ENCODE measurements around the gene SRRM2.

The SRRM2 gene

DNA sequence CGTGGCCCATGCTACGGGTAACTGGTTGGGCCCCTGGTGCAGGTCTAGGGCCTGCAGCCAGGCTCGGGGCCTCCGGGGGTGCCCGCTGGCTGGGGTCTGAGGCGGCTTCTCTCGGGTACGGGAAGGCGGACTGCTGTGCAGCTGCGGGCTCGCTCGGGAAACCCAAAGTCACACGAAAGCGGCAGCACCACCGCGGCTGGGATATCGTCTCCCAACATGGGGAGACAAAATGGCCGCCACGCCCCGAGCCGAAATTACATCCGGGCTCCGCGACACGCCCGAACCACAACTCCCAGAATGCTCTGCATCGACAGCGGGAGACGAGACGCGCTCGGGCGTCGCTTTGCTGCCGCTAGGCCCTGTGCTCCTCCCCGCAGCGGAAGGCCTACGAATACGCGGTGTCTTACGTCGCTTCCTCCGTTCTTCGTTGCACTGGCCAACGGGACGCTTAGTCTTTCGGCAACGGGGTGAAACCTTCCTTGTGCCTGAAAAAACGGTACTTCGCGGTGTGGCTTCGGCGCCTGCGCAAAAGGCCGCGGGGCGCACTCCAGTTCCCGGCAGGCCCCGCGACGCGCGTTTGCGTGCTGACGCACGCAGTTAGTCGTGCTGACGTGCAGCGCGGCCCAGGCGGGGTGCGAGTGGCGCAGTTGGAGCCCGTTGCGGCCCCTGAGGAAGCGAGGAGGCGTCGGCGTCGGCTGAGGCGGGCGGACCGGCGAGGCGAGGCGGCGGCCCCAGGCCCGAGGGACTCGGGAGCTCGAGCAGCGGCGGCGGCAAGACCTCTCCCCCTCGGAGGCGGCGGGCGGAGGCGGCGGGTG lies at the start of gene SRRM2:
TSS of gene SRRM2 (plus strand) at position 604 of the 815 bp plus-strand sequence. CDS start 3,727 bp downstream, outside the sequence.
- in situ Hi-C loops (cut with HindIII; ENCODE audit: low sequenced_read_pairs) = no loop called here

DNA sequence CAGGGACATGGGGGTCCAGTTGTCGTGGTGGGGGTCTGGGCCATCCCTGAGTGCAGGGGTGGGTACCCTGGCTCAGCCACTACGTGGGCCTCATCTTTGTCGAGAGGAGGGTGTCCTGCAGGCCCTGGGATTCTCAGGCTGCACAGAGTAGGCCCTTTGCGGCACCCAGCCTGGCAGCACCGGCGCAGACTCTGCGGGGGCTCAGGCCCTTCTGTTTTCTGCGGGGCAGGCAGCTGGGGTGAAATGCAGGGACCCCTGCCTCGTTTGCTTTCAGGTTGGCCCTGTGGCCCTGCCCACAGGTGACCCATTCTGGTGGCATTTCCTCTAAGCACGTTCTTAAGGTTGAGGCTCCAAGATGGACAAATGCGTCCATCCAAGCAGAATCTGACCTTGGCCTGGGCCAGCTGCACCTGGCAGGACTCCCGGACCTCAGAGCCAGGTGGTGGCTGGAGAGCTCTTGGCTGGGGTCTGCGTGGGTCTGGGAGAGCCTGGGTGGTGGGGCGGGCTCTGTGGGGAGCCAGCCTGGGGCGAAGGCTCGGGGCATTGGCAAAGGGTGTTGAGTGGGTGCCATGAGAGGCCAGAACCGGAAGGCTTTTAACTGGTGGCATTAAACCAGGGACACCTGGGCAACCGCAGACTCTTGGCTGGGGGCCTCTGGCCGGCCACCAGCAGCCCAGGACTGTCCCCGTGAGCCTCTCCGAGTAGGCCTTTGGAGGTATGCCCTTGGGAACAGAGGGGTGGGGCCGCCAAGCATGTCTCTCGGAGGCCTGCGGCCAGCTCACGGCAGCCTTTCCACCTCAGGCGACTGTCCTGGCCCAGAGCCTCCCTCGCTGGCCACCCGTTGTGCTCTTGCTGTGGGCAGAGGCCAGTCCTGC lies 49.3 kb upstream of the SRRM2 start:
- in situ Hi-C loops (cut with HindIII; ENCODE audit: low sequenced_read_pairs) = no loop called here

DNA sequence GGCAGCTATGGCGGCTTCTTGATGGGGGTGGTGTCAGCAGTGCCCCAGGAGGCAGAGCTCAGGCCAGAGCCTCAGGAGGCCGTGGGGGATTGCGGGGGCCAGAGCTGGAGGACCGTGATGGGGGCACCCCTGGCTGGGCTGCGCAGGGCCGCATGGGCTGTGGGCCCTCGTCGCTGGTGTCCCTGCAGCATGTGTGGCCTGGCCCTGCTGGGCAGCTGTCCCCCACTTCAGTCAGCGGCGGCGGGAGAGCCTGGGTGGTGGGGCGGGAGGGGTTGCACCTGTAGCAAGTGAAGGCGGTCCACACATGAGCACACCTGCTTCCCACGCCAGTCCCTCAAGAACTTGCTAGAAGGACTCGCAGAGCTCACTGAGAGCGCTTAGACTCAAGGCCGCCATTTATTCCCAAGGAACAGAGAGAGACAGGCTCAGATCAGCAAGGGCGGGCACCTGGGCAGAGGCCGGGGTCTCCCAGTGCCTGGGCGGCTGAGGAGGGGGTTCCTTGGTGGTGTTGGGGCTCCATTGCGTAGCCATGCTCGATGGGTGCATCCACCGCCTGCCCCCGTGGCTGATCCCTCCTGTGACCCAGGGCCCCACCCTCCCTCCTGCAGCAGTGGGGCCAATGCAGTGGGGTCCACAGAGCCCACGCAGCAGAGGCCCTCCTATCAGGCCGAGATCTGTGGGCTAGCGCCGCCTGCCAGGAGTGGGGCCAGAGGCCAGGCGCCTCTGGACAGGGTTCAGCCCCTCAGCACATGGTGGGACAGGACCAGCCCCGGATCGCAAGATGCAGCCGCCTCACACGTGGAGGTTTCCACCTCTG lies 48.1 kb upstream of the SRRM2 start:
- in situ Hi-C loops (cut with HindIII; ENCODE audit: low sequenced_read_pairs) = no loop called here

DNA sequence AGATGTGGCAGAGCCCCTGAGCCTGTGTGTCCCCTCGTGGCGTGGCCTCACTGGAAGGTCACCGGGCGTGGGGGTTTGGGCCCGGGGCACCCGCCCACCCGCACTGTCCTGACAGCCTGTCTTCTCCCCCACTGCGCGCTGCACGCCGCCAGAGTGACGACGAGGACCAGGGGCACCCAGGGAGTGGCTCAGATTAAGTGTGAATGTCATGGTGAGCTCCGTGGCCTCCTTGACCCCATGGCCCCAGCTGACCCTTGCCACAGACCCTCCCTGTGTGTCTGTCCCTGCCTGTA lies 47.5 kb upstream of the SRRM2 start:
- in situ Hi-C loops (cut with HindIII; ENCODE audit: low sequenced_read_pairs) = no loop called here

DNA sequence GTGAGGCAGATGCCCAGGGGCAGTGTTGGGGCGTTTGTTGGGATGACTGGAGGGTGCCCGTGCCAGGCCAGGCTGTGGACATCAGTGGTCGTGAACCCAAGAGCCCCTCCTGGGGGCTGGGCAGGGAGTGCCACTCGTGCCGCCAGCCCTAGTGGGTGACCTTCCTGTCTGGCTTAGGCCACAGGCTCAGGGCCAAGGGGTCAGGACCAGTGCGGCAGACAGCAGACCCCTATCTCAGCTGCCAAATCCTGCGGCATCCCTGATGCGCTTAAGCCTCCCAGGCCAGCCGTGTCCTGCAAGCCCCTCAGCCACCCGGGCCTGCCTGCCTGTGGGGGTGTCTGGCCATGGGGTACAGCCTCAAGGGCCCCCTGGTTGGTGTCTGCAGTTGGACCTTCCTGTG lies 47.1 kb upstream of the SRRM2 start:
- in situ Hi-C loops (cut with HindIII; ENCODE audit: low sequenced_read_pairs) = no loop called here

DNA sequence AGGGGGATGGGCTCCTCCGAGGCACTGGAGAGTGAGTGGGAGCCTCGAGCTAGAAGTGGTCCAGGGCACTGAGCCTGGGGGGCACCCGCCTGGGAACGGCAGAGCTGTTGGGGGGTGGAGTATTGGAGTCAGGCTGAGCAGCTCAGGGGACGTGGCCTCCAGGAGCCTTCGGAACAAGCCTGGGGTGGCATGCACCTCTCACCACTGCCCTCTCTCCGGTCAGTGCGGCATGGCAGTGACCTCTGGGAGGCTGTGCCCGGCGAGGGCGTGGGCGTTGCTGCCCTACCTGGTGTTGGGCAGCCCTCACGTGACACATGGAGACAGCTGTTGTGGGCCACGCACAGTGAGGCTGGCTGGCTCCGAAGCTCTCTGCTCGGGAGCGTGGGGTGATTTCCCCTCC lies 46.4 kb upstream of the SRRM2 start:
- in situ Hi-C loops (cut with HindIII; ENCODE audit: low sequenced_read_pairs) = no loop called here

DNA sequence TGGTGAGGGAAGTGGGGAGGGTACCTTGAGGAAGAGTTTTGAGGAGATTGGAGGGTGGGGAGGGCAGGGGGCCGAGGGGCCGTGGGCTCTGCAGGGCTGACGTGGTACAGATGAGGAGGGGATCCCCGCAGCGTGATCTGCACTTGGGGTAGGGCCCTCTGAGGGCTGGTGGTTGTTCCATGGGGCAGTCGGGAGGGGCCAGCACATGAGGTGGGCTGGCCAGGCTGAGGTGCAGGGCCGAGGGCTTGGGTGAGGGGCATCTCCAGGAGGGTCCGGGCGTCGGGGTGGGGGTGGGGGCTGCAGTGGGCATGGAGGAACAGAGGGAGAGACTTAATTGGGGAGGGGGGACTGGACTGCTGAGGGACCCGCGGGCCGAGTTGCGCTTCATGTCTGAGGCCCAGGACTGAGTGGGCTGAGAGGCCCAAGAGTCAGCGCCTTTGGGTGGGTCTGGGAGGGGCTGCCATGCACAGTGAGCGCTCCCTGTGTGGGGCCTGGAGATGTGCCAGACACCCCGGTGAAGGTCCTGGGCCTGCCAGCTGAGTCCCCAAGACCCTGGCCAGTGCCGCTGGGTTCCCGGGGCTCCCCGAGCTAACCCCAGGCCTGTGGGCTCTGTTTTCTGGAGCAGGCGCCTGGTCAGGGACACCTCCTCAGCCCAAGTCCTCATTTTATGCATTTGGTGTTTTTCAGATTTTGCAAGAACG lies 45.7 kb upstream of the SRRM2 start:
- in situ Hi-C loops (cut with HindIII; ENCODE audit: low sequenced_read_pairs) = no loop called here

DNA sequence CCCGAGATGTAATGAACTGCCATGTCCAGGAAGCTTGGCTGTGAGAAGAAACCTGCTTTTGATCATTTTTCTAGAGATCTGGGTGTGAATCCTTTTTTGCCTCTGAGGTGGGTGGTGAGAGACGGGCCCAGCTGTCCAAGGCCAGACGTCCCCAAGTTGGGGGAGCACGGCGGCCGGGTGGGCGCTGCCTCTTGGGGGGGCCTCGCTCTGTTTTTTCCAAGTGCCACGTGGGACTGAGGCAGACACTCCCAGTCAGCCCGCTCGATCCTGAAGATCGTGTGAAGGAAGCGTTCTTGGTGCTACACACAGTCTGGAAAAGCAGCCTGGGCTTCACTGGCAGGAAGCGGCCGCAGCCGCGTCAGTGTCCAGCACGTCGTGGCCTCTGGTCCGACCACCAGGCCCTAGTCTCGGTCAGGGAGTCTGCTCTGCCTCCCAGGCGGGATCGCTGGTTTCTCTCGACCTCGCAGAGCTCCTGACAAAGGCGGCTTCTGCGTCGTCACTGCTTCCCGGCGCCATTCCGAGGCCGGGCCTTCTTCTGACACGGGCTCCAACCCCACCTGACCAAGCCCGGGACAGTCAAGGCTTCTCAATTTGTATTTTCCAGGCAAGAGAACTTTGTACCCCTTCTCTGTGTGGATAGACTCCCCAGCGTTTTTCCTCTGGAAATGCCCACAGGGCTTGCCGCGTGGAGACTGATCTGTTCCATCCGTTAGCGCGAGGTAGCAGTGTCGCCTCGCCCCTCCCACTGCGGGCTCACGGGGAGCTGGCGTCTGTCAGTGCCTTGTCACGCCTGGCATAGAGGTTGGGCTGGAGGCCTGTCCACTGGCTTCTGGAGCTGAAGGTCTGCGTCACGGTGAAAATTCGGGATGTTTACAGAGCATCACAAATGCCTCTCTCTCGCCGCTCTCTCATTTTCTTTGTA lies 44.8 kb upstream of the SRRM2 start:
- in situ Hi-C loops (cut with HindIII; ENCODE audit: low sequenced_read_pairs) = no loop called here

DNA sequence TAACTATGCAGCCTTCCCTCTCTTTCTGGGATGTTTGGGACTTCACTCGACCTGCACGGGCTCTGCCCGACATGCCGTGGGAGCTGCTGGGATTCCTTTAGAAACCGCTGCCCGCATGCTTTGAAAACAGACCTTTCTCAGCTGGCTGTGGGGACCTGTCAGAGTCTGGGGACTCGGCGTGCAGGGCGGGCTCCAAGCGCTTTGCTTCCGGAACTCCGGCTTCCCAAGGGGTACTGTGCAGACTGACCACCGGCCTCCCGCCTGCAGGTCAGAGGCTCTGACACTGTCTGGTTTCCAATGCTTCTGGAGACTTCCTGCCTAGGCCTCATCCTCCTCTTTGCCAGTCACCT lies 44.2 kb upstream of the SRRM2 start:
- in situ Hi-C loops (cut with HindIII; ENCODE audit: low sequenced_read_pairs) = no loop called here

DNA sequence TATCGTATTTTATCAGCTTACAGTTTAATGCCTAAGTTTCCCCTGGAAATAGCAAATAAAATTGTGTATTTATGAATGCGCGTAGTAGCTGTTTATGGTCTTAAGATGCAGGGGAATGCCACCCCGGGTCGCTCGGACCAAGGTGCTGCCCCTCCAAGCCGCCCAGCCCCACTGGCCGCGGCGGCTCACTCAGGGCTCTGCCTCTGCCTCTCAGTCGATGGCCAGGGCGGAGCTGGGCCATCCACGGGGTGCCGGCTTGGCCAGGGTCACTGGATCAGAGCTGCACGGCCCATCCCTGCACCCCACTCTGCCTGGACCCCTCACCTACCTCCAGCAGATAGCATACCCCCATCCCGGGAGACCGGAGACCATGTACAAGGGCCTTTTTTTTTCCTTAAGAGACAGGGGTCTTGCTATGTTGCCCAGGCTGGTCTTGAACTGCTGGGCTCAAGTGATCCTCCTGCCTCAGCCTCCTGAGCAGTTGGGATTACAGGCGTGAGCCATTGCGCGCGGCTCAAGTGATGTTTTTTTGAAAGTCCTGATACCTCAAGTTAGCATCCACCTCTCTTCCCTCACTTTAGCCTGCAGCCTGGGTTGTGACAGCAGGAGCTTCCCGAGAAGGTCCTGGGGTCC lies 43.4 kb upstream of the SRRM2 start:
- in situ Hi-C loops (cut with HindIII; ENCODE audit: low sequenced_read_pairs) = no loop called here

DNA sequence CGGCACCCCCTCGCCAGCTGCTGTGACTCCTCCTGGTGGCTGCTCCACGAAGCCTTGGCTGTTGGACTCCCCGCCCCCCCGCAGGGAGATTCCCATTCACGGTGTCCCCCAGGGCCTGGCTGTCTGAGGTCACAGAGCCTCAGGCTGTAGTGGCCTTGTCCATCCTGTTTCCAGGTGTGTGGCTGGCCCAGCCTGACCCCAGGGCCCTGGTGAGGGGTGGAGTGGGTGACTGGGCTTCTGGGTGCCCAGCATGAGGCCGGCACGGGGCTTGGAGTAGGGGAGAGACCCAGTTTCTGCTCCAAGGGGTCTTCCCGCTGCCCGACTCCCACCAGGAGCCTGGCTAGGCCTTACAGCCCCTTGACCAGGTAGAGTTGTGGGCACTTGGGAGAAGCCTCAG lies 42.9 kb upstream of the SRRM2 start:
- in situ Hi-C loops (cut with HindIII; ENCODE audit: low sequenced_read_pairs) = no loop called here

DNA sequence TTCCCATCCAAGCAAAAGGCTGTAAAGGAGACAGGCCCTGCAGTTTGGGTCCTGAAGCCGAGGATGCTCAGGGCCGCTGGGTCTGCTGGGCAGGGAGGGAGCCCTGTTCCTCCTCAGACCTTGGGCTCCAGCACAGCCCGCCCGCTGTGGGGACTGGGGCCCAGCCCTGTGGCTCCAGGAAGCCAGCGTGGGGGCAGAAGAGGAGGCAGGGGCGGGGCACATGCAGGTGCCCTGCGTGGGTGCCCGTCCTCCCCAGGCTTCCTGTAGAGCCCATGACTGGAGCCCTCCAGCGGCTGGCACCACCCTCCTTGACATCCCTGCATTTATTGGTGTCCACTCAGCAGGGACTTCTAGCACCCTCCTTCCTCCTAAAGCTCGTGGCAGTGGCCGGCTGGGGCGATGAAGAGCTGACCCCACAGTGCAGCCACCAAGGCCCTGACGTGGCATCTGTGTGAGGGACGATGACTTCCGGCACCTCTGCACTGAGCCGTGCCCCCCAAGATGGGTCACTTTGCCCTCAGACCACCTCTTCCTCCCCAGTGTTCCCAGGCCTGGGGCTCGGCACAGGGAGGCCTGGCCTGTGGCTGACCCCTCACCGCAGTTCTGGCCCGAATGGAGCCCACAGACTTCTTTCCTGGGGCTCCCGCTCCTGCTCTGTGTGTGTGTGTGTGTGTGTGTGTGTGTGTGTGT lies 42.3 kb upstream of the SRRM2 start:
- in situ Hi-C loops (cut with HindIII; ENCODE audit: low sequenced_read_pairs) = no loop called here

DNA sequence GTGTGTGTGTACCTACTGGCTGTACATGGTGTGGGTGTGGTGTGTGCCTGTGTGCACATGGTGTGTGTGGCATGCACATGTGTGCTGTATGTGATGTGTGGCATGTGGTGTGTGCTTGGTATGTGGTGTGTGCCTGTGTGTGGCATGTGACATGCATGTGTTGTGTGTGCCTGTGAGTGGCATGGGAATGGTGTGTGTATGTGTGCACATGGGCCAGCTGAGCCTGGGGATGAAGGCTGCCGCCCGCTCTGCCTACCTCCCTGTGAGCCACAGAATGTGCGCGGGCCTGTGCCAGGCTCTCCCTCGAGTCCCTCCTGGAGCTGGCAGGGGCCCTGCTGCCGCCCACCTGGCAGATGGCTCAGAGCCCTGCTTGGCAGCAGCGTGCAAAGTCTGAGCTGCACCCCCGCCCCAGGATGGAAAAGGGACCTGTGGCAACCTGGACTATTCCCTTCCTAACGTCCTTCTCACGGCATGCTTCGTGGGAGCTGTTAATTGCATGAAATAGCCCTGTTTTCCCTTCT lies 41.7 kb upstream of the SRRM2 start:
- in situ Hi-C loops (cut with HindIII; ENCODE audit: low sequenced_read_pairs) = no loop called here

DNA sequence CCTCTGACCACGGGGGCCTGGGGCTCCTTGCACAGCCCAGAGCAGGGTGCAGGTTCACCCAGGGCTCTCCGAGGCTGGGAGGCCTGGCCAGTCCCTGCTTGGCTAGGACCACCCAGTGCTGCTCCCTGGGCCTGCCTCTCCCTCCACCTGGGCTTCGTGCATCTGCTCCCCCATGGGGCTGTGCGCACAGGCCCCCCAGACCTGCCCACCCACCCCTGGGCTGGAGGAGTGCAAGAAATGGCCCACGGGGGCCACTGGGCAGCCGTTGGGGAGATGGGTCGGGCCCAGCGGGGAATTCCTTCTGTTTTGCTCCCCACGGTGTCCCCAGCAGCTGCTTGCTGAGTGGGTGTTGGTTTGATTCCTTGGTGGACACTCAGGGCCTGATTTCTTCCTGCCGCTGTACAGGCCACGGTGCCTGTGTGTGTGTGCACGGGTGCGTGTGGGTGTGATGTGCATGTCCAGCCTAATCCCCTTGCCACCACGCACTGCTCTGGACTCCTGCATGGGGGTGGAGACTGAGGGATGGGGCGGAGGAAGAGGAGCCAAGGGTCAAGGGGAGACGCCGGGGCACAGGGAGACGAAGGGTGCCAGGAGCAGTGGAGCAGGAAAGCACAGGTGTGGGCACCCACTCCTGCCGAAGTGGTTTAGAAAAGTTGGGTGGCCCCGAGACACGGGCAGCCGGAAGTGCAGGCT lies 40.9 kb upstream of the SRRM2 start:
- in situ Hi-C loops (cut with HindIII; ENCODE audit: low sequenced_read_pairs) = no loop called here

DNA sequence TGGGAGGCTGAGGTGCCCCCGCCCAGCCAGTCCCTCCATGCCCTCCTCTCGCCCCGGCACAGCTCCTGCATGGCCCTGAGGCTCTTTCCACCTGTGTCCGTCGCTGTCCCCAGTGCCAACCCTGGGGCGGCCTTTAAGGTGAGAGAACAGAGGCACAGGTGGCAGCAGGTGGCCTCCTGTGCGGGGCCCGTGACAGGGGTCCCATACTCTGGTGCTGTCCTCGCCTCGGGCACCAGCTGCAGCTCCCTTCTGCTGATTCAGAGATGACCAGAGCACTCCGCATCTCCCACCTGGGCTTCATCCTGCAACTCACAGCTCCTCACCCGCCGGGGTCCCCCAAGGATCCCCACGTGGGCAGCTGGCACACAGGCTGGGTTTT lies 40.4 kb upstream of the SRRM2 start:
- in situ Hi-C loops (cut with HindIII; ENCODE audit: low sequenced_read_pairs) = no loop called here

DNA sequence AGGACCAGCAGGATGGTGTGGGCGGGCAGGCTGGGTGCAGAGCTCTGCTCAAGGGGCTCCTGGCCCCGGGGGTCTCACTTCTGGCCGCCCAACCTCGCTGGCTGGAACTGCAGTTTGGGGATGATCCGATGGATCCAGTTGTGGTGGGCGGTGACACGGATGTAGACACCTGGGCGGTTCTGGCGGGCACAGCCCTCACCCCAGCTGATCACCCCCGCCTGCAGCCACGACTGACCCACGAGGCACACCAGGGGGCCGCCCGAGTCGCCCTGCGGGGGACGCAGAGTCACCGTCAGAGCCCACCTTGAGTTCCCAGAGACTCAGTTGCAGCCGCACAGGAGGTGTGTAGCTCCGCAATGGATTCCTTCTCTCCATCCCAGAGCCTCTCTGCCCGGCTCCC lies 39.9 kb upstream of the SRRM2 start:
- in situ Hi-C loops (cut with HindIII; ENCODE audit: low sequenced_read_pairs) = no loop called here

DNA sequence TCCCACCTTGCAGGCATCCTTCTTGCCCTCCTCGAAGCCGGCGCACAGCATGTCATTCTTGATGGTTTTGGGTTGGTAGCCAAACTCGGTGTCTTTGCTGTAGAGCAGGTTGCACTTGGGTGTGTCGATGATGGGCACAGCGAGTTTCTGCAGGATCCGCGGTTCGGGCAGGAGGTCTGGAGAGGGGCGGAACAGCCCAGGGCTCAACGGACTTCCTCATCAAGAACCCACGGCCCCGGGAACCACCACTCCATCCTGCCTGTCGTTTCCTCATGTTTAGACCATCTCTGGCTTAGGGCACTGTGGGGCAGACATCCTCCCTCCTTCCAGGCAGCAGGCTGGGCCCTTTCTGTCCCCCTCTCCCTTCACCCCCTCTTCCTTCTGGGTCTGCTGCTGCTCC lies 38.9 kb upstream of the SRRM2 start:
- in situ Hi-C loops (cut with HindIII; ENCODE audit: low sequenced_read_pairs) = no loop called here

All from DLD1 (cell line).